OCI-LY7 (cell line): ENCODE results near the gene RBMS2. TPM values are rescaled to one million over a fixed set of nuclear protein-coding genes. Genes with fewer than 3 reads are reported as not detected.

Experiments used
- BruUV-seq: library from RNA; stranded (reverse); fragments of 400-500 nt; replicated peaks from 2 replicates; lab custom pipeline; 2021; lab: Mats Ljungman, UMichigan
- CTCF ChIA-PET: fragments of 300-600 bp; sonication (Branson Sonifier 250); formaldehyde crosslinking; loops from one replicate; lab custom pipeline; 2022; ENCODE audit warnings: antibody characterized with exemption; ENCODE audit not compliant: unreplicated experiment; lab: Charles Lee
- POLR2A ChIA-PET: fragments of 300-600 bp; sonication (Branson Sonifier 250); formaldehyde crosslinking; loops from one replicate; lab custom pipeline; 2022; ENCODE audit warnings: antibody characterized with exemption; lab: Charles Lee
- DNase-seq: peaks from one replicate; pipeline ENCODE4 v3.0.0-alpha.2; 2015; ENCODE audit warnings: low spot score
- H2AFZ ChIP-seq: fragments of 200-600 bp; sonication (generic), shearing (Covaris generic); 2 replicates; pipeline ENCODE4 v1.6.1; 2014; ENCODE audit warnings: mild to moderate bottlenecking, antibody characterized with exemption, low read length, moderate library complexity
- H3K27ac ChIP-seq: fragments of 200-600 bp; sonication (generic); 2 replicates; pipeline ENCODE4 v1.5.1; 2014; ENCODE audit warnings: mixed run types, low read depth, mild to moderate bottlenecking, moderate library complexity, low read length, inconsistent platforms; ENCODE audit not compliant: poor library complexity, severe bottlenecking
- H3K36me3 ChIP-seq: fragments of 200-600 bp; sonication (generic); 2 replicates; pipeline ENCODE4 v1.6.1; 2014; ENCODE audit warnings: mild to moderate bottlenecking, antibody characterized with exemption, low read length, moderate library complexity, mixed read lengths; ENCODE audit not compliant: insufficient read depth
- H3K4me1 ChIP-seq: fragments of 200-600 bp; sonication (generic); 2 replicates; pipeline ENCODE4 v1.5.1; 2014; ENCODE audit warnings: mild to moderate bottlenecking, low read length; ENCODE audit not compliant: insufficient read depth, poor library complexity, severe bottlenecking
- H3K4me2 ChIP-seq: fragments of 200-600 bp; sonication (generic); 2 replicates; pipeline ENCODE4 v1.6.1; 2014; ENCODE audit warnings: mild to moderate bottlenecking, low read length
- H3K4me3 ChIP-seq: fragments of 200-600 bp; sonication (generic); 2 replicates; pipeline ENCODE4 v1.5.1; 2014; ENCODE audit warnings: mild to moderate bottlenecking, low read depth, low read length; ENCODE audit not compliant: poor library complexity, severe bottlenecking
- H3K79me2 ChIP-seq: fragments of 200-600 bp; sonication (generic); 2 replicates; pipeline ENCODE4 v1.6.1; 2016; ENCODE audit warnings: low read depth, mild to moderate bottlenecking, low read length, moderate library complexity, mixed read lengths; ENCODE audit not compliant: insufficient read depth
- H3K9me2 ChIP-seq: fragments of 200-600 bp; sonication (generic); 2 replicates; pipeline ENCODE4 v1.6.1; 2016; ENCODE audit warnings: mild to moderate bottlenecking, low read length, mixed read lengths; ENCODE audit not compliant: insufficient read depth
- H3K9me3 ChIP-seq: fragments of 200-600 bp; sonication (generic); 2 replicates; pipeline ENCODE4 v1.6.1; 2014; ENCODE audit warnings: mild to moderate bottlenecking, mixed run types, low read length, mixed read lengths
- H4K20me1 ChIP-seq: fragments of 200-600 bp; sonication (generic); 2 replicates; pipeline ENCODE4 v1.6.1; 2014; ENCODE audit warnings: mild to moderate bottlenecking, antibody characterized with exemption, low read length, moderate library complexity, mixed read lengths; ENCODE audit not compliant: insufficient read depth
- CTCF ChIP-seq: fragments of 200-600 bp; sonication (generic); conservative IDR thresholded peaks from 2 replicates; pipeline ENCODE4 v1.5.1; 2014; ENCODE audit warnings: mild to moderate bottlenecking, antibody characterized with exemption, low read length, moderate library complexity, mixed read lengths
- EZH2phosphoT487 ChIP-seq: fragments of 200-600 bp; sonication (generic); IDR thresholded peaks from 2 replicates; pipeline ENCODE4 v1.6.1; 2018; ENCODE audit warnings: low read depth, borderline replicate concordance, mild to moderate bottlenecking, mixed run types, antibody characterized with exemption, low read length, moderate library complexity, mixed read lengths
- intact Hi-C: fragments of 100-400 bp; cut with micrococcal nuclease; formaldehyde crosslinking; loops from one replicate; pipeline ENCODE4 v1.10.0; 2022; ENCODE audit not compliant: unreplicated experiment
- total RNA-seq, 2 experiments: library from RNA; depleted of rRNA in 1 of 2; stranded (reverse); fragments of >200 nt in 1 of 2; shearing (Covaris generic) in 1 of 2; gene quantifications; 2 replicates each; pipeline ENCODE4 v1.2.3, GENCODE V29; 2014 to 2022

The RBMS2 gene
- total RNA-seq, 2 experiments from 2014 or later, result 0.27 to 0.32 TPM

GRCh38 chr12:56479625-56480024 is 42.0 kb upstream of the RBMS2 start:
- ChIA-PET POLR2A (no interaction called here), CTCF (no interaction called here)
- TF ChIP-seq EZH2phosphoT487 (no peak), CTCF (no peak)
- BruUV-seq, result no TSS peak
- Histone ChIP-seq H2AFZ (no peak overlapping the region), H4K20me1 (no peaks in the 10 kb centered on the region), H3K36me3 (no peaks in the 10 kb centered on the region), H3K4me2 (no peak overlapping the region), H3K79me2 (no peaks in the 10 kb centered on the region), H3K27ac (no peak overlapping the region), H3K9me2 (no peaks in the 10 kb centered on the region), H3K4me1 (no peaks in the 10 kb centered on the region), H3K9me3 (no peaks in the 10 kb centered on the region), H3K4me3 (no peak overlapping the region)
- DNase-seq, result no peak
- intact Hi-C loops, result no loop called here

- intact Hi-C loops, result no loop called here
- ChIA-PET CTCF (no interaction called here), POLR2A (no interaction called here)
- H4K20me1 ChIP-seq, result no peaks in the 10 kb centered on the region
- H3K4me3 ChIP-seq, result no peak overlapping the region
- H3K9me3 ChIP-seq, result no peaks in the 10 kb centered on the region
- no peaks in the 10 kb centered on the region for H3K9me2 ChIP-seq
- no peak overlapping the region for H2AFZ ChIP-seq
- H3K36me3 ChIP-seq, result no peaks in the 10 kb centered on the region
- TF ChIP-seq EZH2phosphoT487, result no peak
- no peak for TF ChIP-seq CTCF
- H3K27ac ChIP-seq, result no peak overlapping the region
- no peaks in the 10 kb centered on the region for H3K79me2 ChIP-seq
- H3K4me1 ChIP-seq, result no peaks in the 10 kb centered on the region
- DNase-seq, result no peak
- no peak overlapping the region for H3K4me2 ChIP-seq
- no TSS peak for BruUV-seq
Observed at GRCh38 chr12:56484566-56484965, 37.1 kb upstream of the RBMS2 start.

GRCh38 chr12:56486694-56487093 is 34.9 kb upstream of the RBMS2 start:
- Histone ChIP-seq H3K36me3 (no peaks in the 10 kb centered on the region), H4K20me1 (no peaks in the 10 kb centered on the region), H2AFZ (no peak overlapping the region), H3K4me3 (no peak overlapping the region), H3K79me2 (no peaks in the 10 kb centered on the region), H3K27ac (no peak overlapping the region), H3K4me2 (no peak overlapping the region), H3K9me3 (no peaks in the 10 kb centered on the region), H3K4me1 (no peaks in the 10 kb centered on the region), H3K9me2 (no peaks in the 10 kb centered on the region)
- intact Hi-C loops, result no loop called here
- POLR2A ChIA-PET, result no interaction called here
- DNase-seq, result no peak
- CTCF ChIA-PET, result no interaction called here
- BruUV-seq, result no TSS peak
- TF ChIP-seq CTCF, result no peak
- TF ChIP-seq EZH2phosphoT487, result no peak
